Muscle layer of duodenum (tissue), 2 donors: ENCODE results near the gene LRRK2.

ENCODE experiments used
- H3K27ac ChIP-seq: one replicate; pipeline ENCODE4 v1.7.0; 2013; ENCODE audit warnings: mild to moderate bottlenecking, low read length
- H3K27me3 ChIP-seq: one replicate; pipeline ENCODE4 v1.7.0; 2013; ENCODE audit warnings: low read depth, mild to moderate bottlenecking, control low read depth, low read length
- H3K36me3 ChIP-seq, 2 donors: one replicate each; pipeline ENCODE4 v1.7.0; 2013; ENCODE audit warnings: low read length in 2 of 2, control low read depth in 1 of 2, mild to moderate bottlenecking in 1 of 2; ENCODE audit not compliant: insufficient read depth in 2 of 2, control insufficient read depth in 1 of 2
- H3K4me1 ChIP-seq, 2 donors: one replicate each; pipeline ENCODE4 v1.7.0; 2013; ENCODE audit warnings: low read length in 2 of 2, mild to moderate bottlenecking in 2 of 2, control low read depth in 1 of 2, moderate library complexity in 1 of 2; ENCODE audit not compliant: insufficient read depth in 2 of 2, control insufficient read depth in 1 of 2
- H3K4me3 ChIP-seq, 2 donors: one replicate each; pipeline ENCODE4 v1.7.0; 2013; ENCODE audit warnings: low read length in 2 of 2, low read depth in 1 of 2, mild to moderate bottlenecking in 1 of 2
- H3K9me3 ChIP-seq, 2 donors: one replicate each; pipeline ENCODE4 v1.7.0; 2013; ENCODE audit warnings: low read length in 2 of 2, control low read depth in 1 of 2, mild to moderate bottlenecking in 1 of 2; ENCODE audit not compliant: control insufficient read depth in 1 of 2
- donor health status: healthy.

The LRRK2 gene

DNA sequence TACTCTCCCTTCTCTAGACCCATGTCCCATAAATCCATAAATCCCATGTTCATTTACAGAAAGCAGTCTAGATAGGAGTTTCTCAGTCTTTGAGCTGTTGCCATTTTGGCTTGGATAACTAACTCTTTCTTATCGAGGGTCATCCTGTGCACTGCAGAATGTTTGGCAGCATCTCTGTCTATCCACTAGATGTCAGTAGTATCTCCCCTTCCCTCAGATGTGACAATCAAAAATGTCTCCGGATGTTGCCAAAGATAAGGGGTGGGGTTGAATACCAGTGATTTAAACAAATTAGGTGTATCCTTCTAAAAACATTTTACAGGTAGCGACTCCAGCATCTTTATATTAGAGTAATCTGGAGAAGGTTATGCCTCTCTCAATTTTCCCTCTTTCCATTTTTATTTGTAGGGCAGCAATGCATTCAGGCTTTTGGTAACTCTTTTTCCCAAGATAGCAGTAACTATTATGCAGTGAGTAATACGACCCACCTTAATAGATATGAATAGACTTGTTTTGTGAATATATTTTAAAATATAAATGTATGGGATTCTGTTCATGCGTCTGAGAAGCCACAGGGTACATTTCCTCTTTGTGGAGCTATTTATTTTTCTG is 100.7 kb downstream of the LRRK2 start:
- Histone ChIP-seq H3K36me3 (peaks cover 6 to 26% of the 10 kb centered on the region in 2 donors), H3K27me3 (no peaks in the 10 kb centered on the region), H3K9me3 (peaks cover 5% of the 10 kb centered on the region in 2 donors), H3K4me1 (no peaks in the 10 kb centered on the region), H3K27ac (no peak overlapping the region), H3K4me3 (no peak overlapping the region)

GRCh38 chr12:40327535-40327934 is 102.7 kb downstream of the LRRK2 start:
- H3K4me3 ChIP-seq: no peak overlapping the region
- H3K36me3 ChIP-seq: peaks cover 9 to 39% of the 10 kb centered on the region in 2 donors
- H3K27ac ChIP-seq: no peak overlapping the region
- peaks cover 8 to 11% of the 10 kb centered on the region in 2 donors for H3K9me3 ChIP-seq
- H3K27me3 ChIP-seq: no peaks in the 10 kb centered on the region
- no peaks in the 10 kb centered on the region for H3K4me1 ChIP-seq

GRCh38 chr12:40330180-40330579 is 105.4 kb downstream of the LRRK2 start:
- Histone ChIP-seq H3K36me3 (peaks cover 15 to 52% of the 10 kb centered on the region in 2 donors), H3K27me3 (no peaks in the 10 kb centered on the region), H3K4me3 (no peak overlapping the region), H3K27ac (no peak overlapping the region), H3K4me1 (no peaks in the 10 kb centered on the region), H3K9me3 (peaks cover 8 to 11% of the 10 kb centered on the region in 2 donors)

DNA sequence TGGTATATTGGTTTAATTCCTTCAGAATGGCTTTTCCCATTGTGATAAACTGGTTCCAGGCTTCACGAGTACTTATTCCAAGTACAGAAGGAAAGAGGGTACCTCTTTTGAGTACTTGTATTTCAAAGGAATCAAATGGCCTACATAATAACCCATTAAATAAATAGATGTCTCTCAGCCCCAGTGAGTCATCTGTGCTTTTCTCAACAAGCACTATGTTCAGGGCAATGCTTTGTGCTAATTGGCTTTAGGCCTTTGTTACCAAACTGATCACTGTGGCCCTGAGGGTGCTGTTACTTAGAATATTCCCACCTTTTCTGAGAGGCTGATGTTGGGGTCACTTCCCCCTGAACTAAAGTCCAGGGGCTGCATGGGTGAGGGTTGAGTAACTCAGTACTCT is 107.1 kb downstream of the LRRK2 start:
- Histone ChIP-seq H3K9me3 (peaks cover 8 to 11% of the 10 kb centered on the region in 2 donors), H3K27ac (no peak overlapping the region), H3K36me3 (peaks cover 18 to 60% of the 10 kb centered on the region in 2 donors), H3K27me3 (no peaks in the 10 kb centered on the region), H3K4me1 (peaks cover 0 to 8% of the 10 kb centered on the region in 2 donors), H3K4me3 (no peak overlapping the region)

DNA sequence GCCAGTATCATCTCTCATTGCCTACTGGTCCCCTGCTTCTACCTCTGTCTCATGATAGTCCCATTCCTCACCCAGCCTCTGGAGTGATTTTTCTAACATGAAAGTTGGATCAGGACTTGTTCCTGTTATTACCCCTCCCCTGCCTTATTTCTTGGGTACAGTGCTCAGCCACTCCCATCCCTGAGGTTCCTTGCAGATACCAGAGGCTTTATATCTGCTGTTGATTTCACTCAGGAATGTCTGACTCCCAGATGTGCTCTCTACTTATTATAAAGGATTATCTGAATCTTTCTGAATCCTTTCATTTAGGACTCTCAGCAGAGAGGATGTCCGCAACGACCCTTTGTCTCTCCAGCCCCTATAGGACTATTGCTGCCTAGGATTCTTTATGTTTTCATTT is 111.2 kb downstream of the LRRK2 start:
- peaks cover 9 to 35% of the 10 kb centered on the region in 2 donors for H3K36me3 ChIP-seq
- no peak overlapping the region for H3K27ac ChIP-seq

DNA sequence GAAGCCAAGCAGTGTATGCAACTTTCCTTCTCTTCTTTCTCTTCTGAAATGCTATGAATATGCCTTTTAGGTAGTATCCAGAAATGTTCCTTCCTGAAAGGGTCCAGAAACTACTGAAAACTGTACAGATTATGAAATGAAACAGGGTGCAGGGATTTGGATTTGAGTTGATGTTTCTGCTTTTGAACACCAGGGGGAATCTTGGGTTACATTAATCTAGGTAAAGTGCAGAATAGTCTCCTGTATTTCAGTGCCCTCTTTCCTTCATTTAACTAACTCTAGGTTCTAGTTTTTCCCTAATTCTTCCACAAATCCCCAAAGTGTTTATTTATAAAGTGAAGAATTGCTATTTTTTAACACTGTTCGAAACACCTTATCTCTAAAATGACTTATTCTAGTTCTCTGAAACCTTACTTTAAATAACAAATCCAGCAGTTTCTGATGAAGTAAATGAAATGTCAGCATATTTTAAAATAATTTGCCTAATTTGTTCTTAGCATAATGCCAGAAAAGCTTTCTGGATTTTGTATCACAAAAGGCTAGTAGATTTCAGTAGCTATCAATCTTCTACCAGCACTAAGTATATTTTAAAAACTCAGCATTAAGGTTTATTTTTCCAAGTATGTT is 111.9 kb downstream of the LRRK2 start:
- Histone ChIP-seq H3K27me3 (no peaks in the 10 kb centered on the region), H3K36me3 (peaks cover 9 to 38% of the 10 kb centered on the region in 2 donors), H3K4me1 (peaks cover 0 to 38% of the 10 kb centered on the region in 2 donors), H3K9me3 (no peaks in the 10 kb centered on the region), H3K4me3 (no peak overlapping the region), H3K27ac (no peak overlapping the region)

More for the DNA sequence above, 111.2 kb downstream of the LRRK2 start:
- Histone ChIP-seq H3K4me1 (peaks cover 0 to 32% of the 10 kb centered on the region in 2 donors), H3K4me3 (no peak overlapping the region), H3K9me3 (no peaks in the 10 kb centered on the region), H3K27me3 (no peaks in the 10 kb centered on the region)

GRCh38 chr12:40338071-40338470 is 113.3 kb downstream of the LRRK2 start:
- Histone ChIP-seq H3K4me1 (peaks cover 0 to 42% of the 10 kb centered on the region in 2 donors), H3K27ac (no peak overlapping the region), H3K4me3 (no peak overlapping the region), H3K36me3 (peaks cover 9 to 30% of the 10 kb centered on the region in 2 donors), H3K9me3 (no peaks in the 10 kb centered on the region), H3K27me3 (no peaks in the 10 kb centered on the region)

- Histone ChIP-seq H3K4me1 (peaks cover 0 to 42% of the 10 kb centered on the region in 2 donors), H3K27ac (no peak overlapping the region), H3K27me3 (no peaks in the 10 kb centered on the region), H3K9me3 (no peaks in the 10 kb centered on the region), H3K36me3 (peaks cover 9 to 26% of the 10 kb centered on the region in 2 donors), H3K4me3 (no peak overlapping the region)
Observed at GRCh38 chr12:40338621-40339020, 113.8 kb downstream of the LRRK2 start.

DNA sequence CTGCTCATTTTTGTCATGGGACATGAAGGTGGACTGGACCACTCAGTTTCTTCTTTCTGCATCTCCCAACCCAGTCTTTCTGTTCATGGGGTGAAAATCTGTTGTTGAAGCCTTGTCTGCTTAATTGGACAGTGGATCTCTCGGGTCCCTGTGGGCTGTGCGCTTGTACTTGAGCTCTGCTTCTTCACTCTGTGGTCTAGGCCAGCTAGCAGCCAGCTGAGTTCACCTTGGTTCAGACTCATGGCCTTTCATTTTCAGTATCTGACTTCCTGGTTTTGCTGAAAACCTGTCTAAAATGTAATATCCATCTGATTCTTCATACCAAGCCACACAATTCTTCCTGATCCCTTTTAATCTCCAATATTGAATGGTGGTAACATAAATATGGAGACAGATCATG is 117.2 kb downstream of the LRRK2 start:
- H3K27ac ChIP-seq: no peak overlapping the region
- H3K27me3 ChIP-seq: no peaks in the 10 kb centered on the region
- peaks cover 0 to 10% of the 10 kb centered on the region in 2 donors for H3K36me3 ChIP-seq

DNA sequence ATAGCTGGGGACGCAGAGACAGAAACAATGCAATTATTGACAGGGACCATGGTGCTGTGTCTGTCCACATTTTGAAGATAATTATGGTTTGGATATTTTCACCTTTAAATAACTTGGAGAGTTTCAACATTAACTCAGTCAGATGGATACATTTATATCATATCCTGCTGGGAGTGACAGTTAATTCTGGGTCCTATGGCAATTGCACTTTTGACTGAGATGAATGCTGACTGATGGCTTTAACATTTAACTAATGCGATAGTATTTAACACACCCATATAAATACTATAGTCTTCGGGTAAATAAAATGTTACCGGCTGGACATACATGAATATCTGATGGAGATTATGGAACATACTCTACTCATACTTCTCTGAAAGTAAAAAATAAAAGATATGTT is 118.3 kb downstream of the LRRK2 start:
- Histone ChIP-seq H3K4me3 (no peak overlapping the region), H3K27me3 (no peaks in the 10 kb centered on the region), H3K27ac (no peak overlapping the region), H3K9me3 (no peaks in the 10 kb centered on the region), H3K4me1 (peaks cover 0 to 21% of the 10 kb centered on the region in 2 donors), H3K36me3 (peaks cover 0 to 10% of the 10 kb centered on the region in 2 donors)

More for the DNA sequence above, 117.2 kb downstream of the LRRK2 start:
- Histone ChIP-seq H3K4me3 (no peak overlapping the region), H3K4me1 (peaks cover 0 to 33% of the 10 kb centered on the region in 2 donors), H3K9me3 (no peaks in the 10 kb centered on the region)

DNA sequence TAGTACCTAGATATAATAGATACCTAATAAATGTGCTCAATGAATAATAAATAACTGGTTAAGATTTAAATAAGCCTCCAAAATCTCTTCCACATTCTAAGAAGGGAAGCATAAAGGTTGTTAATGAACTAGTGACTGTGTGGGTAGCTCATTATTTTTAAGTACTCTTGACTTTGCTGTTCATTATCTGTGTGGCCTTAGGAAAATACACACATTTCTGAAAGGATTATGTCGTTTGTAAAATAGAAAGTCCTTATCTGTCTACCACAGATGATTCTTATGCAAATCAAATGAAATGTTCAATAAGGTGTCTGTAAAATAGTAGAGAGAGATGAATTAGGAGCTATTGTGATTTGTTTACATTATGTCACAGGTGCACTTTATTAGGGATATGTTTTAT is 119.5 kb downstream of the LRRK2 start:
- Histone ChIP-seq H3K36me3 (peaks cover 0 to 13% of the 10 kb centered on the region in 2 donors), H3K27me3 (no peaks in the 10 kb centered on the region), H3K4me3 (no peak overlapping the region), H3K9me3 (no peaks in the 10 kb centered on the region), H3K4me1 (peaks cover 0 to 13% of the 10 kb centered on the region in 2 donors), H3K27ac (no peak overlapping the region)
